Measurements from ENCODE around the gene ATL1.
"Not testable (repeated sequence)": the region's sequence is repeated elsewhere in the genome, so short reads cannot be mapped to it uniquely, and the experiment has no call there.

Gene ATL1

DNA sequence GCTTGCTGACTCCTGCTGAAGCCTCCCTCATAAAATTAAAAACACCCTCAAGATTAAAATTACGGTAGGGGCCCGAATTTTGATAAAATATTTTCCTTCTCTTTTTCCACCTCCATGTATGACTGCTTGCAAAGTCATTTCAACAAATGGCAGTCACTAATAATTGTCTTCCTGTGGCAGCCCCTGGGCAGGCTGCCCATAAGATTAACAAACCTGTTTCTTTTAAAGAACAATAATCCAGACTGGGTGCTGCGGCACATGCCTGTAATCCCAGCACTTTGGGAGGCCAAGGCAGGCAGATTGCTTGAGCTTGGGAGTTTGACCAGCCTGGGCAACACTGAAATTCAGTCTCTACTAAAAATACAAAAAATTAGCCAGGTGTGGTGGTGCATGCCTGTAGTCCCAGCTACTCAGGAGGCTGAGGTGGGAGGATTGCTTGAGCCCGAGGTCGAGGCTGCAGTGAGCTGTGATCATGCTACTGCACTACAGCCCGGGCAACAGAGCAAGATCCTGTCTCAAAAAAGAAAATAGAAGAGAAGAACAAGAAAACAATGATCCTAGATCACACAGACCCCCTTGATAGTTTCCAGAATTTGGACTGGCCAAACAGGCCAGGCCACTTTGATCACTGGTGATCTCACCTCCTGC, 99.5 kb downstream of the ATL1 start:
- CTCF ChIA-PET = no interaction called here

GRCh38 chr14:50664579-50664978, 104.6 kb downstream of the ATL1 start:
- CTCF ChIA-PET; POLR2A ChIA-PET; DNase-seq (ENCODE audit: extremely low spot score): not testable (repeated sequence)

More for the DNA sequence above, 99.5 kb downstream of the ATL1 start:
- POLR2A ChIA-PET = interaction anchor here (1.2 to 4.7 kb wide), 3 partner anchors 7 to 100 kb away, joined by 3 to 26 read pairs (median 4); partner anchors contain the start of genes ATL1 and SAV1
- DNase-seq (ENCODE audit: extremely low spot score) = no peak
- TF ChIP-seq ELF4 (IDR thresholded peaks at IDR 0.05) = no peak
- no peak for TF ChIP-seq NFRKB (IDR thresholded peaks at IDR 0.05)
- no peak for TF ChIP-seq ARNT (IDR thresholded peaks at IDR 0.05)
- no peak for TF ChIP-seq CTBP1 (IDR thresholded peaks at IDR 0.05; ENCODE audit: borderline replicate concordance)
- no peak for TF ChIP-seq SP1 (IDR thresholded peaks at IDR 0.05)
- TF ChIP-seq FOXK2 (IDR thresholded peaks at IDR 0.05) = no peak
- TF ChIP-seq BHLHE40 (IDR thresholded peaks at IDR 0.05; ENCODE audit: borderline replicate concordance) = no peak
- TF ChIP-seq TARDBP (IDR thresholded peaks at IDR 0.05) = no peak
- TF ChIP-seq ZNF384 (IDR thresholded peaks at IDR 0.05) = no peak
- TF ChIP-seq FOXA1 (IDR thresholded peaks at IDR 0.05) = no peak

DNA sequence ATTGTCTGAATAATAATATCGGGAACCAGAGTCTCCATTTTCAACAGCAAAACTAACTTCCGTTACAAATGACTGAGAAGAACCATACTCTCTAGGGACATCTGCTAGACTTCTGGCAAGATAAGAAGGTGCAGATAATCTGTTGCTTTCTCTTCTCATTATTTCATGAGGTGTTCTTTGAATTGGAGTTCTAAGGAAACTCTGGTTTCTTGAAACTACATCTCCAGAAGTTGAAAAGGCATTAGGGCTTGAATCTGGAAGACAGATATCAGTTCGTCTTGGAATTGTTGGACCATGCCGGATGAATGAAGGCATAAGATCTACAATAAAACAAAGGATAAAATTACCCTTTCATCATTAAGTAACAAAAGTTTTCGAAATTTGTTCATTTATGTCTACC, 105.4 kb downstream of the ATL1 start:
- CTCF ChIA-PET; POLR2A ChIA-PET; DNase-seq (ENCODE audit: extremely low spot score): not testable (repeated sequence)

DNA sequence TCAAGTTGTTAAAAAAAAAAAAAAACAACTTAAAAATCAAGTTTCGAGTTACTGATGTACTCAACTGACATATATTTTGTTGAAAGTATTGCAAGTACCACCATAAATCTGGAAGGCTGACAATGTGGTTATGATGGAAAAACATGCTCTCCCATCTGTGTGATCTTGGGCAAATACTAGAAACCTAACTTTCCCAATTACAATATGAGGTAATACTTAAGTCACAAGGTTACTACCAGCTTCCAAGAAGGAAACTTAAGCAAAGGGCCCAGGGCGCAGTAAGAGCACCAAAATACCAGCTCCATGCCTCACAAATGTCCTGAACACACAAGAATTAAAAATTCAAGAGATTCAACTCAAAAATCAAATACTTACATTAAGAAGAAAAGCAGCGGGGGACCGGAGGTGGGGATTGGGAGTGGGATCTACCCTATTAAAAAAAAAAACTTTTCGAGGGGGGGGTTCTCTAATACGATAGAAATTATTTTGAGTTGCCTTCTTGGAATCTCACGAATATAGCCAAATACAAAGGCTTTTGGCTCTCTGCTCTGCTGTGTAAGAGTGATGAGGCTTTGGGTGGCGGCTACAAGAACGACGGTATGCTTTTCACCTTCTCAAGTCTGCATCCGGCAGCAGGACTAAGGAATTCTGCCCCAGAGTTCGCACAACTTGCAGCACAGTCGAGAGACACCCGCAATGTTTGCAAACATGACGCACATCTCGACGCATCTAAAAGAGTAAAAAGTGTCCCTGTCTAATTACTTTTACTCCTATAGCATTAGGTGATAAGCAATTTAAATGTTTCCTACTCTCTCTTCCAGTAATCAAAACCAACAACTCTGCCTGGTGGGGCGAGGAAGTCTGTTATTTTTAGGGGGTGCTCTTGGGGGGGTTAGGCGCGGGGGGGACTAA, 107.1 kb downstream of the ATL1 start:
- POLR2A ChIA-PET = interaction anchor here (1.1 to 1.5 kb wide), 2 partner anchors 9 to 10 kb away, joined by 4 read pairs; no protein-coding TSS in a partner anchor
- DNase-seq (ENCODE audit: extremely low spot score) = peak; percentile 33
- CTCF ChIA-PET = interaction anchor here (0.7 kb wide), 1 partner anchor 425 kb away, joined by 3 read pairs; no protein-coding TSS in a partner anchor
- TF ChIP-seq, protein P1, sequence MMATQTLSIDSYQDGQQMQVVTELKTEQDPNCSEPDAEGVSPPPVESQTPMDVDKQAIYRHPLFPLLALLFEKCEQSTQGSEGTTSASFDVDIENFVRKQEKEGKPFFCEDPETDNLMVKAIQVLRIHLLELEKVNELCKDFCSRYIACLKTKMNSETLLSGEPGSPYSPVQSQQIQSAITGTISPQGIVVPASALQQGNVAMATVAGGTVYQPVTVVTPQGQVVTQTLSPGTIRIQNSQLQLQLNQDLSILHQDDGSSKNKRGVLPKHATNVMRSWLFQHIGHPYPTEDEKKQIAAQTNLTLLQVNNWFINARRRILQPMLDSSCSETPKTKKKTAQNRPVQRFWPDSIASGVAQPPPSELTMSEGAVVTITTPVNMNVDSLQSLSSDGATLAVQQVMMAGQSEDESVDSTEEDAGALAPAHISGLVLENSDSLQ (IDR thresholded peaks at IDR 0.05) = peak; percentile 90
- TF ChIP-seq ZNF384 (IDR thresholded peaks at IDR 0.05) (peak; percentile 65), FOXA1 (IDR thresholded peaks at IDR 0.05) (no peak), ELF4 (IDR thresholded peaks at IDR 0.05) (no peak), L3MBTL2 (conservative IDR thresholded peaks at IDR 0.05) (no peak; the same call in 1 of the 2 replicates), ARNT (IDR thresholded peaks at IDR 0.05) (no peak)

- peak; percentile 19 for DNase-seq (ENCODE audit: extremely low spot score)
- ChIA-PET CTCF (no interaction called here), POLR2A (interaction anchor here (0.9 to 1.4 kb wide), 15 partner anchors 10 to 704 kb away, joined by 3 to 26 read pairs (median 4); no protein-coding TSS in a partner anchor)
- TF ChIP-seq HDGF (IDR thresholded peaks at IDR 0.05; ENCODE audit: borderline replicate concordance) (no peak), ELF4 (IDR thresholded peaks at IDR 0.05) (no peak), SP1 (IDR thresholded peaks at IDR 0.05) (no peak), L3MBTL2 (conservative IDR thresholded peaks at IDR 0.05) (no peak), FOXM1 (IDR thresholded peaks at IDR 0.05; ENCODE audit: borderline replicate concordance) (no peak), FOXK2 (IDR thresholded peaks at IDR 0.05) (no peak), TARDBP (IDR thresholded peaks at IDR 0.05) (no peak), ARNT (IDR thresholded peaks at IDR 0.05) (no peak), ZNF384 (IDR thresholded peaks at IDR 0.05) (no peak), SUZ12 (IDR thresholded peaks at IDR 0.05) (no peak), LEF1 (IDR thresholded peaks at IDR 0.05; ENCODE audit: borderline replicate concordance) (no peak), BHLHE40 (IDR thresholded peaks at IDR 0.05; ENCODE audit: borderline replicate concordance) (no peak), FOXA1 (IDR thresholded peaks at IDR 0.05) (no peak), NFRKB (IDR thresholded peaks at IDR 0.05) (no peak), CTBP1 (IDR thresholded peaks at IDR 0.05; ENCODE audit: borderline replicate concordance) (no peak)
- TF ChIP-seq, protein P1 (IDR thresholded peaks at IDR 0.05) = no peak
Measured at GRCh38 chr14:50667684-50667995, 107.7 kb downstream of the ATL1 start.

DNA sequence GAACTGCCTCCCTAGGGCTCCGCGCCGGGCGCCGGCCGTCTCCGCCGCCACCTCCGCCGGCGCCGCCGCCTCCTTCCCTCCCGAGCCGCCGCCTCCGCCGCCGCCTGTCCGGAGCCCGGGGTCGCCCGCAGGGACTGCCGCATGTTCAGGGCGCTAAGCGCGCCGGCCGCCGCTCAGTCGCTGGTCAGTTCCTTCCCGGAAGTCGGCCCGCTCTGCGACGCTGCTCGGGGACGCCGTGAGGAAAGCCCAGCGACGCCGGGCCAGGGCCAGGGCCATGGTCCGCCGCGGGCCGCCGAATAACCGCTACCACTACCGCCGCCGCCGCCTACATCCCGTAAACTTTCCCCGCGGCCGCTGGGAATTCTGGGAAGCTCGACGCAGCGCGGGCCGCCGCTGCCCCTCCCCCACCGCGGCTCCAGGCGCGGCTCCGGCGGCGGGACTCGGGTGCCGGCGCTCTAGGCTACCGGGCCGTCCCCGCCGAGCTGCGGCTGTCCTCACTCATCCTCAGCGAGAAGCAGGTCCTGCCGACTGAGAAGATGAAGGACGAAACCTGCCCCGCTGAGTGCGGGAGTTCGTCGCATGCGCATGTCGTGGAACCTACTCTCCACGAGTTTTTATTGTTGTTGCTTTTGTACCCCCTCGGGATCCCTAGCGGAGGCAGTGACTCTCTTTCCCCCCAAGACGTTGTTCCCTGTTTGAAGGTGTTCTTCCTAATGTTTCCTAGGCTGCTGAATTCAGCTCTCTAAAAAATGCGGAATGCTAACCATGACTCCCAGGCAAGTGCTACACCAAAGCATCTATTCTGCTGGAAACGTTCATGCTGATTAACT, 108.3 kb downstream of the ATL1 start, which contains the start of gene SAV1:
SAV1 (minus strand) TSS at position 311 of the 830 bp plus-strand sequence. CDS start 339 bp downstream, outside the sequence.
- peak; percentile 70 for DNase-seq (ENCODE audit: extremely low spot score)
- ChIA-PET POLR2A (interaction anchor here (0.6 to 1.4 kb wide), 21 partner anchors 10 to 705 kb away, joined by 3 to 26 read pairs (median 3); partner anchors contain the start of gene ATL1), CTCF (interaction anchor here (0.9 kb wide), 1 partner anchor 52 kb away, joined by 4 read pairs; no protein-coding TSS in a partner anchor)
- TF ChIP-seq, protein P1 (IDR thresholded peaks at IDR 0.05) = no peak
- TF ChIP-seq ELF4 (IDR thresholded peaks at IDR 0.05) = peak; percentile 78
- no peak for TF ChIP-seq BHLHE40 (IDR thresholded peaks at IDR 0.05; ENCODE audit: borderline replicate concordance)
- TF ChIP-seq SUZ12 (IDR thresholded peaks at IDR 0.05) = no peak
- TF ChIP-seq NFRKB (IDR thresholded peaks at IDR 0.05) = no peak
- TF ChIP-seq ARNT (IDR thresholded peaks at IDR 0.05) = no peak
- 0 out of 2 replicates have a peak, but pooled peaks have one; percentile 49 for TF ChIP-seq CTBP1 (IDR thresholded peaks at IDR 0.05; ENCODE audit: borderline replicate concordance)
- no peak for TF ChIP-seq FOXK2 (IDR thresholded peaks at IDR 0.05)
- peak; percentile 69 for TF ChIP-seq L3MBTL2 (conservative IDR thresholded peaks at IDR 0.05)
- TF ChIP-seq ZNF384 (IDR thresholded peaks at IDR 0.05) = no peak
- TF ChIP-seq LEF1 (IDR thresholded peaks at IDR 0.05; ENCODE audit: borderline replicate concordance) = no peak
- TF ChIP-seq SP1 (IDR thresholded peaks at IDR 0.05) = no peak
- TF ChIP-seq FOXM1 (IDR thresholded peaks at IDR 0.05; ENCODE audit: borderline replicate concordance) = no peak; the same call in 1 of the 2 replicates
- TF ChIP-seq TARDBP (IDR thresholded peaks at IDR 0.05) = no peak
- TF ChIP-seq FOXA1 (IDR thresholded peaks at IDR 0.05) = no peak
- no peak for TF ChIP-seq HDGF (IDR thresholded peaks at IDR 0.05; ENCODE audit: borderline replicate concordance)

All from HEK293T (cell line).